SK-N-SH treated with all-trans-retinoic acid at 6 μM for 48 hours (cell line): ENCODE measurements around the gene LRRC56.

Experiments used
- ARNTL ChIP-seq: fragments of 450-650 bp; formaldehyde crosslinking; IDR thresholded peaks from 2 replicates; pipeline ENCODE4 v1.5.0; 2020; ENCODE audit warnings: low read depth, mild to moderate bottlenecking, moderate library complexity, borderline replicate concordance
- CREB5 ChIP-seq: fragments of 250-450 bp; sonication (Bioruptor Pico); IDR thresholded peaks from 2 replicates; pipeline ENCODE4 v1.5.1; 2020; ENCODE audit warnings: low read depth, mild to moderate bottlenecking, moderate library complexity
- CSRNP3 ChIP-seq: fragments of 250-450 bp; sonication (Bioruptor Pico); IDR thresholded peaks from 2 replicates; pipeline ENCODE4 v1.5.1; 2021; ENCODE audit warnings: mild to moderate bottlenecking, moderate library complexity
- ESRRG ChIP-seq: fragments of 250-450 bp; sonication (Bioruptor Pico); IDR thresholded peaks from 2 replicates; pipeline ENCODE4 v1.6.1; 2021; ENCODE audit warnings: mild to moderate bottlenecking
- ISL1 ChIP-seq: fragments of 250-450 bp; sonication (Bioruptor Pico); IDR thresholded peaks from 2 replicates; pipeline ENCODE4 v2.1.2; 2022; ENCODE audit warnings: mild to moderate bottlenecking, moderate library complexity
- OSR1 ChIP-seq: fragments of 250-450 bp; sonication (Bioruptor Pico); IDR thresholded peaks from 2 replicates; pipeline ENCODE4 v1.8.0; 2022; ENCODE audit warnings: moderate library complexity, mild to moderate bottlenecking, inconsistent platforms
- PATZ1 ChIP-seq: fragments of 250-450 bp; sonication (Bioruptor Pico); IDR thresholded peaks from 2 replicates; pipeline ENCODE4 v1.8.0; 2020; ENCODE audit warnings: mild to moderate bottlenecking, moderate library complexity, borderline replicate concordance
- POU6F1 ChIP-seq: fragments of 250-450 bp; sonication (Bioruptor Pico); IDR thresholded peaks from 2 replicates; pipeline ENCODE4 v1.8.0; 2021; ENCODE audit warnings: low read depth, mild to moderate bottlenecking, moderate library complexity, borderline replicate concordance
- RARB ChIP-seq: fragments of 250-450 bp; sonication (Bioruptor Pico); IDR thresholded peaks from 2 replicates; pipeline ENCODE4 v1.8.0; 2021; ENCODE audit warnings: mild to moderate bottlenecking, moderate library complexity
- SNAI2 ChIP-seq: fragments of 250-450 bp; sonication (Bioruptor Pico); IDR thresholded peaks from 2 replicates; pipeline ENCODE4 v1.5.0; 2020; ENCODE audit warnings: mild to moderate bottlenecking, moderate library complexity
- ZFP3 ChIP-seq: fragments of 250-450 bp; sonication (Bioruptor Pico); IDR thresholded peaks from 2 replicates; pipeline ENCODE4 v1.5.0; 2020; ENCODE audit warnings: mild to moderate bottlenecking, moderate library complexity
- ZFP30 ChIP-seq: fragments of 450-650 bp; formaldehyde crosslinking; IDR thresholded peaks from 2 replicates; pipeline ENCODE4 v1.5.0; 2022; ENCODE audit warnings: mild to moderate bottlenecking, moderate library complexity
- ZNF8 ChIP-seq: fragments of 450-650 bp; formaldehyde crosslinking; IDR thresholded peaks from 2 replicates; pipeline ENCODE4 v1.5.0; 2020; ENCODE audit warnings: mild to moderate bottlenecking, moderate library complexity

GRCh38 chr11:535210-535518 lies 2.2 kb upstream of the LRRC56 start:
- TF ChIP-seq CREB5 (CRISPR knock-in tag) = no peak
- no peak for TF ChIP-seq RARB (CRISPR knock-in tag)
- no peak for TF ChIP-seq ZFP3
- no peak for TF ChIP-seq PATZ1 (CRISPR knock-in tag)
- no peak for TF ChIP-seq CSRNP3
- no peak for TF ChIP-seq OSR1 (CRISPR knock-in tag)
- no peak for TF ChIP-seq ISL1
- TF ChIP-seq ARNTL = no peak
- no peak for TF ChIP-seq ESRRG (CRISPR knock-in tag)
- TF ChIP-seq SNAI2 (CRISPR knock-in tag) = no peak
- TF ChIP-seq POU6F1 (CRISPR knock-in tag) = no peak
- TF ChIP-seq ZFP30 (CRISPR knock-in tag) = no peak
- no peak for TF ChIP-seq ZNF8 (CRISPR knock-in tag)
